GM21529 (cell line): ENCODE measurements around the gene OR10H1.
"Not testable (repeated sequence)": the region's sequence is repeated elsewhere in the genome, so short reads cannot be mapped to it uniquely, and the experiment has no call there.

Source experiments
- ATAC-seq: cut with Tn5 transposase; IDR thresholded peaks from one replicate; pipeline ENCODE4 v1.9.1; 2021; ENCODE audit not compliant: unreplicated experiment

The OR10H1 gene

GRCh38 chr19:15775249-15775648, 40.2 kb downstream of the OR10H1 start:
- no peak for ATAC-seq

- not testable (repeated sequence) for ATAC-seq
Observed at GRCh38 chr19:15774159-15774558, 41.3 kb downstream of the OR10H1 start.

GRCh38 chr19:15769586-15769985, 45.9 kb downstream of the OR10H1 start:
- ATAC-seq, result no peak

GRCh38 chr19:15759962-15760565, 55.4 kb downstream of the OR10H1 start:
- ATAC-seq, result no peak

- no peak for ATAC-seq
Observed at GRCh38 chr19:15758379-15758778, 57.1 kb downstream of the OR10H1 start.
